Activated T-helper 17 cell treated with anti-CD3 and anti-CD28 coated beads, Interleukin-2, amount 50 U/mL, for 72 hours (primary cell): Measurements from ENCODE around the gene KBTBD13. TPM values are rescaled to one million over a fixed set of nuclear protein-coding genes. Genes with fewer than 3 reads are reported as not detected.
A peak's percentile ranks its signal among the peaks of the same experiment; 100 is the strongest.
"Not testable (repeated sequence)": the region's sequence is repeated elsewhere in the genome, so short reads cannot be mapped to it uniquely, and the experiment has no call there.

Source experiments
- ATAC-seq: fragments of 150-1000 bp; cut with Tn5 transposase; replicated peaks from 2 replicates; pipeline ENCODE4 v1.10.0; 2021; ENCODE audit warnings: mild to moderate bottlenecking, moderate library complexity
- H3K27ac Mint-ChIP-seq: one replicate; pipeline ENCODE4 v1.8.0; 2022; ENCODE audit warnings: mixed read lengths
- H3K27me3 Mint-ChIP-seq: one replicate; pipeline ENCODE4 v1.8.0; 2022; ENCODE audit warnings: mixed read lengths
- H3K36me3 Mint-ChIP-seq: one replicate; pipeline ENCODE4 v1.8.0; 2022; ENCODE audit warnings: low read depth, mild to moderate bottlenecking, mixed read lengths
- H3K4me1 Mint-ChIP-seq: one replicate; pipeline ENCODE4 v1.8.0; 2022; ENCODE audit warnings: mixed read lengths
- H3K4me3 Mint-ChIP-seq: one replicate; pipeline ENCODE4 v1.8.0; 2022; ENCODE audit warnings: mild to moderate bottlenecking, mixed read lengths
- H3K9me3 Mint-ChIP-seq: one replicate; pipeline ENCODE4 v1.8.0; 2022; ENCODE audit warnings: mixed read lengths
- total RNA-seq, 2 donors: library from RNA; stranded (reverse); gene quantifications; one replicate each; pipeline ENCODE4 v1.2.3, GENCODE V29; 2022

KBTBD13 gene
- total RNA-seq, 2 donors from 2014 or later = not detected

- no peaks in the 10 kb centered on the region for H3K4me1 Mint-ChIP-seq
- no peaks in the 10 kb centered on the region for H3K9me3 Mint-ChIP-seq
- H3K27ac Mint-ChIP-seq = no peak overlapping the region
- H3K27me3 Mint-ChIP-seq = no peaks in the 10 kb centered on the region
- no peak for ATAC-seq
- no peak overlapping the region for H3K4me3 Mint-ChIP-seq
- H3K36me3 Mint-ChIP-seq = peaks cover 46% of the 10 kb centered on the region
These were observed 20.2 kb downstream of the KBTBD13 start for GRCh38 chr15:65096481-65097385.

- Mint-ChIP-seq H3K4me3 (no peak overlapping the region), H3K27me3 (no peaks in the 10 kb centered on the region), H3K27ac (peak overlapping the region; percentile 18), H3K9me3 (no peaks in the 10 kb centered on the region), H3K36me3 (peaks cover 48% of the 10 kb centered on the region), H3K4me1 (no peaks in the 10 kb centered on the region)
- ATAC-seq = no peak
These were observed 21.2 kb downstream of the KBTBD13 start for GRCh38 chr15:65097651-65098263.

- ATAC-seq = no peak
These were observed 22.8 kb downstream of the KBTBD13 start for GRCh38 chr15:65099336-65099735.

GRCh38 chr15:65099801-65100200 lies 23.3 kb downstream of the KBTBD13 start:
- H3K27ac Mint-ChIP-seq, H3K4me1 Mint-ChIP-seq, H3K4me3 Mint-ChIP-seq, H3K9me3 Mint-ChIP-seq, ATAC-seq, H3K27me3 Mint-ChIP-seq: not testable (repeated sequence)
- H3K36me3 Mint-ChIP-seq = peaks cover 64% of the 10 kb centered on the region

More at GRCh38 chr15:65099336-65099735, 22.8 kb downstream of the KBTBD13 start:
- H3K27ac Mint-ChIP-seq = no peak overlapping the region
- no peaks in the 10 kb centered on the region for H3K27me3 Mint-ChIP-seq
- H3K4me1 Mint-ChIP-seq = no peaks in the 10 kb centered on the region
- H3K9me3 Mint-ChIP-seq = no peaks in the 10 kb centered on the region
- peaks cover 63% of the 10 kb centered on the region for H3K36me3 Mint-ChIP-seq
- no peak overlapping the region for H3K4me3 Mint-ChIP-seq

- Mint-ChIP-seq H3K9me3 (no peaks in the 10 kb centered on the region), H3K4me1 (no peaks in the 10 kb centered on the region), H3K36me3 (peaks cover 69% of the 10 kb centered on the region), H3K27ac (no peak overlapping the region), H3K4me3 (no peak overlapping the region), H3K27me3 (no peaks in the 10 kb centered on the region)
- ATAC-seq = no peak
These were observed 23.9 kb downstream of the KBTBD13 start for GRCh38 chr15:65100442-65100841.

GRCh38 chr15:65101411-65101890 lies 24.9 kb downstream of the KBTBD13 start:
- Mint-ChIP-seq H3K36me3 (peaks cover 79% of the 10 kb centered on the region), H3K4me3 (no peak overlapping the region), H3K9me3 (no peaks in the 10 kb centered on the region), H3K27me3 (no peaks in the 10 kb centered on the region), H3K4me1 (no peaks in the 10 kb centered on the region), H3K27ac (no peak overlapping the region)
- no peak for ATAC-seq

- no peak overlapping the region for H3K4me3 Mint-ChIP-seq
- no peaks in the 10 kb centered on the region for H3K27me3 Mint-ChIP-seq
- H3K36me3 Mint-ChIP-seq = peaks cover 84% of the 10 kb centered on the region
- H3K4me1 Mint-ChIP-seq = no peaks in the 10 kb centered on the region
- no peak overlapping the region for H3K27ac Mint-ChIP-seq
- ATAC-seq = no peak
- H3K9me3 Mint-ChIP-seq = no peaks in the 10 kb centered on the region
These were observed 25.6 kb downstream of the KBTBD13 start for GRCh38 chr15:65101891-65102708.

GRCh38 chr15:65102912-65103311 lies 26.4 kb downstream of the KBTBD13 start:
- no peak for ATAC-seq
- Mint-ChIP-seq H3K36me3 (peaks cover 84% of the 10 kb centered on the region), H3K27ac (peak overlapping the region; percentile 7)

GRCh38 chr15:65105038-65105437 lies 28.5 kb downstream of the KBTBD13 start:
- no peaks in the 10 kb centered on the region for H3K9me3 Mint-ChIP-seq
- H3K4me3 Mint-ChIP-seq = no peak overlapping the region
- no peaks in the 10 kb centered on the region for H3K4me1 Mint-ChIP-seq
- peaks cover 69% of the 10 kb centered on the region for H3K36me3 Mint-ChIP-seq
- no peak for ATAC-seq
- no peak overlapping the region for H3K27ac Mint-ChIP-seq
- H3K27me3 Mint-ChIP-seq = no peaks in the 10 kb centered on the region

More at GRCh38 chr15:65102912-65103311, 26.4 kb downstream of the KBTBD13 start:
- Mint-ChIP-seq H3K9me3 (no peaks in the 10 kb centered on the region), H3K4me3 (no peak overlapping the region), H3K27me3 (no peaks in the 10 kb centered on the region), H3K4me1 (no peaks in the 10 kb centered on the region)

GRCh38 chr15:65106011-65106590 lies 29.6 kb downstream of the KBTBD13 start:
- Mint-ChIP-seq H3K4me1 (peaks cover 3% of the 10 kb centered on the region), H3K9me3 (no peaks in the 10 kb centered on the region), H3K27me3 (no peaks in the 10 kb centered on the region), H3K36me3 (peaks cover 58% of the 10 kb centered on the region), H3K4me3 (no peak overlapping the region), H3K27ac (peak overlapping the region; percentile 68)
- ATAC-seq = no peak

- peak overlapping the region; percentile 12 for H3K27ac Mint-ChIP-seq
- no peaks in the 10 kb centered on the region for H3K9me3 Mint-ChIP-seq
- H3K4me1 Mint-ChIP-seq = peaks cover 3% of the 10 kb centered on the region
- no peak overlapping the region for H3K4me3 Mint-ChIP-seq
- H3K27me3 Mint-ChIP-seq = no peaks in the 10 kb centered on the region
- H3K36me3 Mint-ChIP-seq = peaks cover 71% of the 10 kb centered on the region
- ATAC-seq = no peak
These were observed 34.2 kb downstream of the KBTBD13 start for GRCh38 chr15:65110676-65111292.

- H3K9me3 Mint-ChIP-seq = no peaks in the 10 kb centered on the region
- ATAC-seq = no peak
- peaks cover 88% of the 10 kb centered on the region for H3K36me3 Mint-ChIP-seq
- H3K27ac Mint-ChIP-seq = no peak within 1 kb of the TSS
- no peaks in the 10 kb centered on the region for H3K27me3 Mint-ChIP-seq
- peaks cover 8% of the 10 kb centered on the region for H3K4me1 Mint-ChIP-seq
- no peak within 1 kb of the TSS for H3K4me3 Mint-ChIP-seq
These were observed 38.5 kb downstream of the KBTBD13 start, which contains the start of gene UBAP1L for GRCh38 chr15:65115086-65115485. TSS of gene UBAP1L (minus strand) at chr15:65115200. CDS start at chr15:65106215, 8,985 bp downstream.

- no peaks in the 10 kb centered on the region for H3K27me3 Mint-ChIP-seq
- H3K27ac Mint-ChIP-seq = no peak overlapping the region
- H3K4me1 Mint-ChIP-seq = peaks cover 8% of the 10 kb centered on the region
- H3K9me3 Mint-ChIP-seq = no peaks in the 10 kb centered on the region
- no peak overlapping the region for H3K4me3 Mint-ChIP-seq
- peaks cover 92% of the 10 kb centered on the region for H3K36me3 Mint-ChIP-seq
- ATAC-seq = no peak
These were observed 39.0 kb downstream of the KBTBD13 start for GRCh38 chr15:65115542-65115941.
